ENCODE results near the gene TBC1D16.
A peak's percentile ranks its signal among the peaks of the same experiment; 100 is the strongest.

The TBC1D16 gene

GRCh38 chr17:80035937-80036714, 454 bp upstream of the TBC1D16 start, which contains the start of gene CCDC40:
TSS of gene CCDC40 (plus strand) at chr17:80036642. CDS start at chr17:80036663, 21 bp downstream.
- H3K4me3 ChIP-seq (ENCODE audit: low read length): peak within 1 kb of the TSS; percentile 82
- DNase-seq (ENCODE audit: low read depth): no peak
- TF ChIP-seq CTCF (conservative IDR thresholded peaks at IDR 0.05; ENCODE audit: low read depth, low read length): no peak

- no peak for TF ChIP-seq CTCF (conservative IDR thresholded peaks at IDR 0.05; ENCODE audit: low read depth, low read length)
- DNase-seq (ENCODE audit: low read depth): no peak
These were observed 633 bp downstream of the TBC1D16 start for GRCh38 chr17:80034791-80035686.

DNA sequence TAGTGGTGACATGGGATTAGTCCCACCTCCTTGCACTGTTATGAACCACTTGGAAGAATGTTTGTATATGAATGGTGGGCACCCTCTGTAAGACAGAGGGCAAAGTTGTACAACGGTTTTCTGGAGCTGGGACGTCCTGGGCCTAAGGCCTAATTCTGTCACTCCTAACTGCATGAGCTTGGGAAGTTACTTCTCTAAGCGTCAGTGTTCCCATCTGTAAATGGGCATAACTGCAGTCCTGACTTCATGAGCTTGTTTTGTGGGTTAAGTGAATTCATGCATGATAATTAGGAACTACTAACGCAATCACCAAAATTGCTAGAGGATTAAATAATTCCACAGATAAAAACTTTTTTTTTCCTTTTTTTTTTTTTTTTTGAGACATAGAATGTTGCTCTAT, 1.8 kb downstream of the TBC1D16 start:
- no peak for TF ChIP-seq CTCF (conservative IDR thresholded peaks at IDR 0.05; ENCODE audit: low read depth, low read length)
- no peak for DNase-seq (ENCODE audit: low read depth)
- no peak overlapping the region for H3K4me3 ChIP-seq (ENCODE audit: low read length)

More at GRCh38 chr17:80034791-80035686, 633 bp downstream of the TBC1D16 start:
- peak overlapping the region; percentile 72 for H3K4me3 ChIP-seq (ENCODE audit: low read length)

GRCh38 chr17:80032614-80033171, 3.0 kb downstream of the TBC1D16 start:
- no peak for DNase-seq (ENCODE audit: low read depth)
- H3K4me3 ChIP-seq (ENCODE audit: low read length): no peak overlapping the region
- TF ChIP-seq CTCF (conservative IDR thresholded peaks at IDR 0.05; ENCODE audit: low read depth, low read length): no peak

GRCh38 chr17:80031691-80032430, 3.8 kb downstream of the TBC1D16 start:
- TF ChIP-seq CTCF (conservative IDR thresholded peaks at IDR 0.05; ENCODE audit: low read depth, low read length): no peak
- DNase-seq (ENCODE audit: low read depth): no peak
- no peak overlapping the region for H3K4me3 ChIP-seq (ENCODE audit: low read length)

DNA sequence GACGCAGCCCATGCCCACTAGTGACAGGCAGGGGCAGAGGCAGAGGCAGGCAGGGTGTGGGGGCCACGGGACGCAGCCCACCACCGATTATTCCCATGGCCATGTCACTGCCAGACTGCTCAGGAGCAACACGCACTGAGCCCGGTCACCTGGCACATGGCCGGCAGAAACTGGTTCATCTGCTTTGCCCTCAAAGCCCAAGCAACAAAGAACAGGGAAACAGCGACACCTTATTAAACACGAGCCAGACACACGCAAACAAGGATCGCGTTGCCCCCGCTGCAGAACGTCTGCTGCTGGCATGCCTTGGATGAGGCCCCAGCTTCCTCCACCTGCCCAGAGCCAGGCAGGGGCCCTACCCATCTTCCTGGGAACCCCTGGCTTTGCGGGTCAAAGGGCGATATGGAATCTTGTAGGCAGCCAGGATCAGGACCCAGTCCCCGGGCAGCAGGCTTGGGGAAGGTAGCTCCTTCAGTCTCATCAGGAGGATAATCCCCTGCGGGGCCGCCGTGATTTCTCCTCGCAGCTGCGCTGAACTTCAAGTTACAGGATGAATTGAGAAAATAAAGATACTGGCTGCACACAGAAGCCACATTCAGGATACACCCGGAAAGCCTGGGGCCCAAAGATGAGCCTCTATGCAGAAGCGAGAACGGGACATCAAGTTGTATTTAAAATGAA, 4.8 kb downstream of the TBC1D16 start:
- TF ChIP-seq CTCF (conservative IDR thresholded peaks at IDR 0.05; ENCODE audit: low read depth, low read length): no peak
- no peak overlapping the region for H3K4me3 ChIP-seq (ENCODE audit: low read length)
- DNase-seq (ENCODE audit: low read depth): no peak

All from retinal pigment epithelial cell (primary cell).